ENCODE results near the gene CBLN1.

DNA sequence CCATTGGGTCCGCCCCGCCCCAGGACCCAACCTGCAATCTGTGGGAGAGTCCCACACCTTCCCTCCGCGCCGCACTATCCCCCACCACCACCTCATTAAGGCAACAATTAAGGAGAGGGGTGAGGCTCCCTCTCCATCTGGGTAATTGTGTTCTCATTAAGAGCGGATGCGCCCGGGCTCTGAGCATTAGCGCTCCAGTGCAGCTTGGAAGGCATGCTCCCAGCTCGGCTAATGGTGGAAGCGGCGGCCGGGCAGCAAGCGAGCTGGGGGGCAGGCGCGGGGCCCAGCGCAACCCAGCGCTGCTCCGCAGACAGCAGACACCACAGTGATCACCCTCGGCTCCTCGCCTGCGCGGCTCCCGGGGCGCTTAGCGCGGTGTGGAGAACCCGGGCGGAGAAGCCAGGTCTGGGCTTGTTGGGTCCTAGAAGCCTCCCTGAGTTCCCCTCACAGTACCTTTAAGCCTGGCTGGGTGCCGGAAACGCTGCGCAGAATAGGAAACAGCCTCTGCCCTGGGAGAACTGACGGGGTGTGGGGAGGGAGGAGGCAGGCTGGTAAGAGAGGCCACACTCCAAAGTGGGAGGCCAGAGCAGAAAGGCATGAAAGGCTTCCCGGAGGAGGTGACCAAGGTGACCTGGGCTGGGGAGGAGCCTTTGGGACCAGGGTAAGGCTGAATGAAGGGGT, 6.4 kb downstream of the CBLN1 start:
- TF ChIP-seq, protein P1, sequence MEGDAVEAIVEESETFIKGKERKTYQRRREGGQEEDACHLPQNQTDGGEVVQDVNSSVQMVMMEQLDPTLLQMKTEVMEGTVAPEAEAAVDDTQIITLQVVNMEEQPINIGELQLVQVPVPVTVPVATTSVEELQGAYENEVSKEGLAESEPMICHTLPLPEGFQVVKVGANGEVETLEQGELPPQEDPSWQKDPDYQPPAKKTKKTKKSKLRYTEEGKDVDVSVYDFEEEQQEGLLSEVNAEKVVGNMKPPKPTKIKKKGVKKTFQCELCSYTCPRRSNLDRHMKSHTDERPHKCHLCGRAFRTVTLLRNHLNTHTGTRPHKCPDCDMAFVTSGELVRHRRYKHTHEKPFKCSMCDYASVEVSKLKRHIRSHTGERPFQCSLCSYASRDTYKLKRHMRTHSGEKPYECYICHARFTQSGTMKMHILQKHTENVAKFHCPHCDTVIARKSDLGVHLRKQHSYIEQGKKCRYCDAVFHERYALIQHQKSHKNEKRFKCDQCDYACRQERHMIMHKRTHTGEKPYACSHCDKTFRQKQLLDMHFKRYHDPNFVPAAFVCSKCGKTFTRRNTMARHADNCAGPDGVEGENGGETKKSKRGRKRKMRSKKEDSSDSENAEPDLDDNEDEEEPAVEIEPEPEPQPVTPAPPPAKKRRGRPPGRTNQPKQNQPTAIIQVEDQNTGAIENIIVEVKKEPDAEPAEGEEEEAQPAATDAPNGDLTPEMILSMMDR (IDR thresholded peaks at IDR 0.05; ENCODE audit: low read depth, low read length): no peak
- TF ChIP-seq EZH2phosphoT487 (IDR thresholded peaks at IDR 0.05; ENCODE audit: low read depth): no peak
